Keratinocyte (primary cell): Measurements from ENCODE around the gene RALGPS1. TPM values are rescaled to one million over a fixed set of nuclear protein-coding genes. Genes with fewer than 3 reads are reported as not detected.
"Not testable (repeated sequence)": the region's sequence is repeated elsewhere in the genome, so short reads cannot be mapped to it uniquely, and the experiment has no call there.

Experiments
- DNase-seq: peaks from one replicate; pipeline ENCODE4 v3.0.0-alpha.2; 2011; ENCODE audit warnings: low read depth, missing footprints, low spot score
- FAIRE-seq: peaks from 2 replicates; lab custom pipeline; 2011; peaks lifted over from hg19 to GRCh38; lab: Jason Lieb, UNC
- H2AFZ ChIP-seq: 2 replicates; pipeline ENCODE4 v1.6.0; 2012; ENCODE audit warnings: low read length, control low read depth, inconsistent platforms; ENCODE audit not compliant: control insufficient read depth
- H3K27ac ChIP-seq: 2 replicates; pipeline ENCODE4 v1.5.1; 2011; ENCODE audit warnings: low read length; ENCODE audit not compliant: control insufficient read depth, insufficient read depth
- H3K27me3 ChIP-seq: 3 replicates; pipeline ENCODE4 v1.6.0; 2011; ENCODE audit warnings: low read length; ENCODE audit not compliant: control insufficient read depth, insufficient read depth; ENCODE audit errors: extremely low read depth
- H3K36me3 ChIP-seq, 2 experiments: 2 replicates in 1 of 2; 3 replicates in 1 of 2; pipeline ENCODE4 v1.5.1; 2011; ENCODE audit warnings: low read length in 2 of 2, mild to moderate bottlenecking in 1 of 2; ENCODE audit not compliant: control insufficient read depth in 2 of 2, insufficient read depth in 2 of 2; ENCODE audit errors: extremely low read depth in 1 of 2
- H3K4me1 ChIP-seq: 3 replicates; pipeline ENCODE4 v1.5.1; 2011; ENCODE audit warnings: low read length; ENCODE audit not compliant: control insufficient read depth, insufficient read depth; ENCODE audit errors: extremely low read depth
- H3K4me2 ChIP-seq: 3 replicates; pipeline ENCODE4 v1.6.0; 2011; ENCODE audit warnings: low read depth, low read length; ENCODE audit not compliant: control insufficient read depth, insufficient read depth; ENCODE audit errors: extremely low read depth
- H3K4me3 ChIP-seq, 3 experiments: fragments of 200-600 bp in 1 of 3; sonication (generic) in 1 of 3; 2 replicates in 2 of 3; 3 replicates in 1 of 3; pipeline ENCODE4 v1.5.1; 2011 to 2016; ENCODE audit warnings: low read length in 3 of 3, mild to moderate bottlenecking in 3 of 3, control low read depth in 2 of 3, inconsistent platforms in 1 of 3, low read depth in 1 of 3, mixed read lengths in 1 of 3, mixed run types in 1 of 3, moderate library complexity in 1 of 3; ENCODE audit not compliant: control insufficient read depth in 2 of 3, insufficient read depth in 2 of 3; ENCODE audit errors: extremely low read depth in 1 of 3
- H3K79me2 ChIP-seq: 2 replicates; pipeline ENCODE4 v1.6.0; 2012; ENCODE audit warnings: low read length; ENCODE audit not compliant: control insufficient read depth, insufficient read depth
- H3K9ac ChIP-seq: 3 replicates; pipeline ENCODE4 v1.6.0; 2011; ENCODE audit warnings: low read length; ENCODE audit not compliant: control insufficient read depth, insufficient read depth; ENCODE audit errors: extremely low read depth
- H3K9me1 ChIP-seq: 3 replicates; pipeline ENCODE4 v1.6.0; 2011; ENCODE audit warnings: low read length; ENCODE audit not compliant: control insufficient read depth, insufficient read depth; ENCODE audit errors: extremely low read depth
- H3K9me3 ChIP-seq: 2 replicates; pipeline ENCODE4 v1.5.1; 2012; ENCODE audit warnings: low read depth, low read length; ENCODE audit not compliant: control insufficient read depth
- H4K20me1 ChIP-seq: 3 replicates; pipeline ENCODE4 v1.6.0; 2011; ENCODE audit warnings: low read length; ENCODE audit not compliant: control insufficient read depth, insufficient read depth; ENCODE audit errors: extremely low read depth
- EZH2 ChIP-seq: IDR thresholded peaks from one replicate; pipeline ENCODE4 v1.6.1; 2012; ENCODE audit warnings: inconsistent platforms, mild to moderate bottlenecking, low read length, moderate library complexity
- dilution Hi-C: fragments of 300-500 bp; cut with MboI; formaldehyde crosslinking; loops from one replicate; pipeline ENCODE4 v1.7.0; 2020; ENCODE audit warnings: low sequenced_read_pairs; ENCODE audit not compliant: extremely low pct_ligation_motif_present
- polyA plus RNA-seq, 5 experiments: library from polyadenylated mRNA; depleted of rRNA in 3 of 5; stranded (reverse) in 3 of 5; stranded (forward) in 1 of 5; unstranded in 1 of 5; fragments of >200 nt; gene quantifications; 1 replicate in 1 of 5; 2 replicates in 3 of 5; 3 replicates in 1 of 5; pipeline versions ENCODE4 v1.2.1 to v1.2.3, GENCODE V29; 2011 to 2012; ENCODE audit warnings: missing spikeins in 2 of 5, low read depth in 1 of 5, low replicate concordance in 1 of 5
- TF ChIP-seq, protein P1 (sequence below), 3 experiments: IDR thresholded peaks in 1 of 3; conservative IDR thresholded peaks in 1 of 3; optimal IDR thresholded peaks in 1 of 3; 2 replicates in 2 of 3; 3 replicates in 1 of 3; pipeline versions ENCODE3 to v1.5.1; 2011; ENCODE audit warnings: low read length in 3 of 3, mild to moderate bottlenecking in 3 of 3, moderate library complexity in 2 of 3, control low read depth in 1 of 3, inconsistent platforms in 1 of 3; ENCODE audit not compliant: insufficient read depth in 2 of 3; ENCODE audit errors: extremely low read depth in 1 of 3

RALGPS1 gene
- polyA plus RNA-seq, 1 donor (not counting 4 experiments of a cell fraction or from before 2014, with no cell fraction given) = 0.56 TPM

DNA sequence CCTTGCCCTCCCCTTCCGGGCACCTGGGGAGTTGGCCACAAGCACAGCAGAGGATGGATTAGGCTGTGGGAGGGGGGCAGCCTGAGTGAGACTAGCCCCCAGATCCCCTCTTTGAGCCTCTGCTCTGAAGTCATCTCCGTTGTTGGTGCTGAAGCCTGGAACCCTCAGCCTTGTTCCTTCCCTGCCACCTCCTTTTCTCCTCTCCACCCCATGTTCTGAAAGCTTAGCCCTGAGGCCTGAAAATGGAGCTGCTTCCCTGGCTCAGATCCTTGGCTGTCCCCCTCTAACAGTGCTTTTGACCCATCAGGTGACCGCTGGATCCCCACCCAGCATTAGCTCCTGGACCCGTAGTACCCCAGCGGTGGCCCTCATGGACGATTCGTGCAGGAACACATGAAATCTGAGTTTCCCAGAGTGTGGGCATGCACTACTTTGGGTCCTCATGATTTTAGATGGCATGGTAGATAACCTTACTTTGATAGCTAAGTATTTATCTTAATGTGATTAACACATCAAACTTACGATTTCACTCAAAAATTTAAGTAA lies 229.4 kb downstream of the RALGPS1 start:
- dilution Hi-C loops = no loop called here
- Histone ChIP-seq H3K9me1 (no peaks in the 10 kb centered on the region), H3K27me3 (no peaks in the 10 kb centered on the region), H3K79me2 (no peaks in the 10 kb centered on the region), H3K4me3 (no peak overlapping the region), H4K20me1 (no peaks in the 10 kb centered on the region), H2AFZ (no peak overlapping the region), H3K27ac (no peak overlapping the region), H3K36me3 (no peaks in the 10 kb centered on the region), H3K9ac (no peak overlapping the region), H3K4me1 (peaks cover 2% of the 10 kb centered on the region), H3K4me2 (no peak overlapping the region), H3K9me3 (no peaks in the 10 kb centered on the region)
- DNase-seq = no peak
- FAIRE-seq = no peak
- TF ChIP-seq, protein P1, sequence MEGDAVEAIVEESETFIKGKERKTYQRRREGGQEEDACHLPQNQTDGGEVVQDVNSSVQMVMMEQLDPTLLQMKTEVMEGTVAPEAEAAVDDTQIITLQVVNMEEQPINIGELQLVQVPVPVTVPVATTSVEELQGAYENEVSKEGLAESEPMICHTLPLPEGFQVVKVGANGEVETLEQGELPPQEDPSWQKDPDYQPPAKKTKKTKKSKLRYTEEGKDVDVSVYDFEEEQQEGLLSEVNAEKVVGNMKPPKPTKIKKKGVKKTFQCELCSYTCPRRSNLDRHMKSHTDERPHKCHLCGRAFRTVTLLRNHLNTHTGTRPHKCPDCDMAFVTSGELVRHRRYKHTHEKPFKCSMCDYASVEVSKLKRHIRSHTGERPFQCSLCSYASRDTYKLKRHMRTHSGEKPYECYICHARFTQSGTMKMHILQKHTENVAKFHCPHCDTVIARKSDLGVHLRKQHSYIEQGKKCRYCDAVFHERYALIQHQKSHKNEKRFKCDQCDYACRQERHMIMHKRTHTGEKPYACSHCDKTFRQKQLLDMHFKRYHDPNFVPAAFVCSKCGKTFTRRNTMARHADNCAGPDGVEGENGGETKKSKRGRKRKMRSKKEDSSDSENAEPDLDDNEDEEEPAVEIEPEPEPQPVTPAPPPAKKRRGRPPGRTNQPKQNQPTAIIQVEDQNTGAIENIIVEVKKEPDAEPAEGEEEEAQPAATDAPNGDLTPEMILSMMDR (optimal IDR thresholded peaks at IDR 0.05 in 1 of 3, IDR thresholded peaks at IDR 0.05 in 1 of 3, conservative IDR thresholded peaks at IDR 0.05 in 1 of 3; ENCODE audit: extremely low read depth in 1 of 3, insufficient read depth in 2 of 3, low read length in 3 of 3) = no peak
- no peak for TF ChIP-seq EZH2

DNA sequence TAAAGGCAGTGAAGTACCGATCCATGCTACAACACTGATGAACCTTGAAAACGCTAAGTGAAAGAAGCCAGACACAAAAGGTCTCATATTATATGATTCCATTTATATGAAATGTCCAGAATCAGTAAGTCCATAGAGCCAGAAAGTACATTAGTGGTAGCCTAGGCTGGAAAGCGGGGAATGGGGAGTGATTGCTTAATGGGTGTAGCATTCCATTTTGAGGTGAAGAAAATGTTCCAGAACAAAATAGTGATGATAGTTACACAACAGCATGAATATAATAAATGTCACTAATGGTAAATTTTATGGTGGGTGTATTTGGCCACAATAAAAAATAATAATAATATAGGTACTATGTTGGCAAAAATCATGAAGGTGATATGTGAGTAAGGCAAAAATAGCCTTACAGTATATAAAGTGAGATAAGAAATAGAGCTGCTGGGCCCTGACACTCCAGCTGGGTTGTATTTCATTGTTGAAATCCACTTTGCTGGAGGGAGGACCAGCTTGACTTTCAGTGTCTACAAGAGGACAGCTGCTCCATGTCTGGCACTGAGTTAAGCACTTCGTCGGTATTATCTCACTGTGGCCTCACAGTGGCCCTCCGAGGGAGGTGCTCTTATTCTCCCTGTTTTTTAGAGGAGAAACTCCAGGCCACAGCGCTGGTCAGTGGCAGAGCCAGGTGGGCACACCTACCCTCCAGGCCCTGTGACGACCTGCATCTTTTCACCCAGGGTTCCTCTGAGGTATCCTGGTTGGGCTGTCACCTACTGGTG lies 230.3 kb downstream of the RALGPS1 start:
- no peak overlapping the region for H3K4me3 ChIP-seq
- no peak overlapping the region for H2AFZ ChIP-seq
- no peaks in the 10 kb centered on the region for H3K36me3 ChIP-seq
- FAIRE-seq = no peak
- no peaks in the 10 kb centered on the region for H4K20me1 ChIP-seq
- H3K9me1 ChIP-seq = no peaks in the 10 kb centered on the region
- H3K9me3 ChIP-seq = no peaks in the 10 kb centered on the region
- no peak overlapping the region for H3K27ac ChIP-seq
- H3K4me2 ChIP-seq = no peak overlapping the region
- peaks cover 2% of the 10 kb centered on the region for H3K27me3 ChIP-seq
- no peak overlapping the region for H3K9ac ChIP-seq
- H3K4me1 ChIP-seq = no peaks in the 10 kb centered on the region
- no peak for DNase-seq
- TF ChIP-seq EZH2 = no peak
- TF ChIP-seq, protein P1 (optimal IDR thresholded peaks at IDR 0.05 in 1 of 3, IDR thresholded peaks at IDR 0.05 in 1 of 3, conservative IDR thresholded peaks at IDR 0.05 in 1 of 3; ENCODE audit: extremely low read depth in 1 of 3, insufficient read depth in 2 of 3, low read length in 3 of 3) = no peak
- no peaks in the 10 kb centered on the region for H3K79me2 ChIP-seq
- dilution Hi-C loops = no loop called here

- FAIRE-seq = not testable (repeated sequence)
Measured at GRCh38 chr9:127146841-127147240, 232.3 kb downstream of the RALGPS1 start.

More at GRCh38 chr9:127146841-127147240, 232.3 kb downstream of the RALGPS1 start:
- H3K4me1 ChIP-seq, H3K4me3 ChIP-seq, H3K9me1 ChIP-seq, H3K36me3 ChIP-seq, H3K79me2 ChIP-seq, H4K20me1 ChIP-seq, H3K27me3 ChIP-seq, DNase-seq, dilution Hi-C loops, H3K4me2 ChIP-seq, H3K27ac ChIP-seq, H2AFZ ChIP-seq, H3K9me3 ChIP-seq, H3K9ac ChIP-seq: not testable (repeated sequence)
